GM12872 (cell line): Measurements from ENCODE around the gene ITGA2B.

Experiments
- TF ChIP-seq, protein P1 (sequence below): IDR thresholded peaks from 3 replicates; pipeline ENCODE4 v1.5.1; 2011; ENCODE audit warnings: low read depth, mild to moderate bottlenecking, low read length, moderate library complexity; ENCODE audit not compliant: insufficient read depth

The ITGA2B gene

DNA sequence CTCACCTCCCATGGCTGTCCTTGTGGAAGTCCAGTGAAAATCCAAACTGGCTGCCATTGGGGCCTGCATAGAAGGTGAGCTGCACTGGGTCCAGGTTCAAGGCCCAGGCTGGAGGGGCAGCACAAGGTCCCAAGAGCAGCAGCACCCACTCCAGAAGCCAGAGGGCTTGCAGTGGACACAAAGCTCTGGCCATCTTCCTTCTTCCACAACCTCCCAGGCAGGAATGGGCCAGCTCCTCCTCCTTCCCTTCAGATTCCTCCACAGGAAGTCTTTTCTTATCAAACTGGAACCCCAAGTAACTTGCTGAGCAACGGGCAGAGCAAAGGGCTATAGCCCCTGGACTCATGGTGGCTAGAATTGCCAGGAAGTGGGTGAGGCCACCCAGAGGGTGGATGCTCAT is at the start of gene ITGA2B:
TSS of gene ITGA2B (minus strand) at position 369 of the 400 bp plus-strand sequence. CDS start at position 193, 176 bp downstream.
- TF ChIP-seq, protein P1, sequence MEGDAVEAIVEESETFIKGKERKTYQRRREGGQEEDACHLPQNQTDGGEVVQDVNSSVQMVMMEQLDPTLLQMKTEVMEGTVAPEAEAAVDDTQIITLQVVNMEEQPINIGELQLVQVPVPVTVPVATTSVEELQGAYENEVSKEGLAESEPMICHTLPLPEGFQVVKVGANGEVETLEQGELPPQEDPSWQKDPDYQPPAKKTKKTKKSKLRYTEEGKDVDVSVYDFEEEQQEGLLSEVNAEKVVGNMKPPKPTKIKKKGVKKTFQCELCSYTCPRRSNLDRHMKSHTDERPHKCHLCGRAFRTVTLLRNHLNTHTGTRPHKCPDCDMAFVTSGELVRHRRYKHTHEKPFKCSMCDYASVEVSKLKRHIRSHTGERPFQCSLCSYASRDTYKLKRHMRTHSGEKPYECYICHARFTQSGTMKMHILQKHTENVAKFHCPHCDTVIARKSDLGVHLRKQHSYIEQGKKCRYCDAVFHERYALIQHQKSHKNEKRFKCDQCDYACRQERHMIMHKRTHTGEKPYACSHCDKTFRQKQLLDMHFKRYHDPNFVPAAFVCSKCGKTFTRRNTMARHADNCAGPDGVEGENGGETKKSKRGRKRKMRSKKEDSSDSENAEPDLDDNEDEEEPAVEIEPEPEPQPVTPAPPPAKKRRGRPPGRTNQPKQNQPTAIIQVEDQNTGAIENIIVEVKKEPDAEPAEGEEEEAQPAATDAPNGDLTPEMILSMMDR, result no peak

DNA sequence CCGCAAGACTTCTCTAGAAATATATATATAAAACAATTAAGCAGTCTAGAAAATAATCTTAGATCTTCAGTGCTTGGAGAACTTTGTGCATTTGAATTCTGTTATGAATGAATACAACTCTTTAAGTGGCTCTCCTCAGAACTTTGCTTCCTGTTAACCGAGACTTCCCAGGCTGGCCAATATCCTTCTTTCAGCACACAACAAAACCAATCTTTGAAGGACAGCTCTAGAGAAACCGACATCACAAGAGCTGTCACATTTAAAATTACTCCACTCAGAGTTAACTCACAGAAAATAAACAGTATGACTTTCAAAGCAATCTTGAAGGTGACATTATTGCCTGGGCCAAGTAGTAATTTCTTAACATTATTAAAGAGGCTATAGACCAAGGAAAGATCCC is 49.7 kb upstream of the ITGA2B start:
- TF ChIP-seq, protein P1, result no peak

DNA sequence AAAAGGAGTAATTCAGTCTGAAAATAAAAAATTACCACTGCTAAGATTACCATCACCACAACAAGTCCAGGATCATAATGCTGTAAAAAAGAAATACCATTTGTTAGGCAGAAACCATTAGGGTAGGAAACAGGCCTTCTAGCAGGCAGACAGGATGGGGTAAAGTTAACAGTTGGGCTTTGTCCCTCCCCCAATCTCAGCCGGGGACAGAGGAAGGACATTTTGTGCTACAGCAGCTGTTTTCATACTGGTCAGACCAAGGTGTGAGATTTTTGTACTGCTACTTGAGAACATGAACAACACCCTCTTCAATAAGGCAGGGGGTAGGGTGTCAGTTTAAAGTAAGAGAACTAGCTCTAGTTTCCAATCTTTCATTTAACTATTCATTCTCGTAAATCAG is 49.2 kb upstream of the ITGA2B start:
- TF ChIP-seq, protein P1, result no peak

DNA sequence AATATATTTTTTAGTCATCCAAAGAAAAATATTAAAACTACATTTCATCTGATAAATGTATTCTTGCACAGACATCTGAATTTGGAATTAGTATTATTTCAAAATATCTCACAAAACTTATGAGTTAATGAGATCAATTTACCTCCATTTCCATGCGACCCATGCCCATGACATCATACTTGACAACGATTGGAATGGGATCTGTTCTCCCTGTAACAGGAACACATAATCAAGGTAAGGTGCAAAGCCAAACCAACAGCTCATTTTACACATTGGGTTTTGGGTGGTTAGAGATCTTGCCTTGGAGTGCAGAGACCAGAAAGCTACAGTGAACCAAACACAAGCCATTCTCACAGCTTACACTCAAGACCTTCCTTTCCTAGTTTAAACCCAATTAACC is 46.9 kb upstream of the ITGA2B start:
- TF ChIP-seq, protein P1, result no peak

DNA sequence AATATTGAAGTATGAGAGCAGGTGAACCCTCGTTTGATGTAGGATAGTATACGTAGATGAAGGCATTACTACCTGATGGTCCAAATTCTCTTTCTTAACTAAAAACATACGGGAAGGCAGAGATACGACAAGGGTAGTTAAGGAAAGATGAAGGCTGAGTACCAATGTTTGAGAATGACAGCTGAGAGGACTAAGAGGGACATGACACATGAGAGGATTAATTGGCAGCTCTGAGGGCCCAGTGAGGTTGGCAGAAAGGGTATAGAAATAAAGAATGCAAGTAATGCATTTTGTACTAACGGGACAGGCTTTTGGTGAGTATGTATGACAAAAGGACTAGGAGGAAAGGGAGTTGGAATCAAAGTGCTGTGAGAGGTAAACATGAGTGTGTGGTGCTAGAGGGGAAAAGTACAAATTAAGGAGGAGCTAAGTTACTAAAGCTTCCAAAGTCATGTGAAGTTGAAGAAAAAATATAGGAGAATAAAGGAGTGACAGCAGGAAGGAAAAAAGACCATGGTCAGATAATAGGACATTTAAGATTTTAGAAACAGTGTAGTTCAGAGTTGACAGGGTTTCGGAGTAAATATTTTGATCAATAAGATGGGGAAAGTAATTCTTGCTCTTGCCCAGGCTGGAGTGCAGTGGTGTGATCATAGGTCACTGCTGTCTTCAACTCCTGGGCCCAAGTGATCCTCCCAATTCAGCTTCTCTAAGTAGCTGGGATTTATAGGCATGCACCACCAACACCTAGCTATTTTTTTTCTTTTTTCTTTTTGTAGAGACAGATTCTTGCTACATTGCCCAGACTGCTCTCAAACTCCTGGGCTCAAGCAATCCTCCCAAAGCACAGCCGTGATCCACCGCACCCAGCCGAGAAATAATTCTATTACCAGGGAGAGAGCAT is 43.1 kb upstream of the ITGA2B start:
- TF ChIP-seq, protein P1, result no peak

DNA sequence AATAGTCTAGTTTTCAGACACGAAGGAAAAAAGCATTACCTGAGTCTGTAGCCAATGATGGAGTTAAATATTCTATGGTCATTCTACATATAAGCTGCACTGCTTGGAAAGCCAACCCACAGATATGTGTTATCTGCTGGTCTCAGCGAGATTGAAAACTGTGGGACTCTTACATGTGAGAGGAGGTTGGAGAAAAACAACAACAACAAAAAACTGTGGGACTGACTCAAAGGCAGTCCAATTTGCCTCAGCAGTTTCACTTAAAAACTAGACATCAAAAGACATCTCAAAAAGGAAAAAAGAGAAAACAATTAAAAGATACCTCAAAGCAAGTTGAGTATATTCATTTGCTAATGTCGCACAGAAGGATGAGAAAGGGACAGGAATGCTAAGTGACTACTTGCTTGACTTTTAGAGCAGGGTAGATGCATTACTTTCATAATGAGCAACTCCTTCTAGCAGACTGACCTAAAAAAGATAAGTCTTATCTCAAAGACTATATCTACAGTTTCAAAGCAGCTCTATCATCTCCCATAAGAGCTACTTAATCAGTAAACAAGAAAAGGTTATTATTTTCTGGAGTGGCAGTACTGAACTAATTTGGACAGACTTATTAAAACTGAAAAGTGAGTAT is 35.5 kb upstream of the ITGA2B start:
- TF ChIP-seq, protein P1, result no peak

DNA sequence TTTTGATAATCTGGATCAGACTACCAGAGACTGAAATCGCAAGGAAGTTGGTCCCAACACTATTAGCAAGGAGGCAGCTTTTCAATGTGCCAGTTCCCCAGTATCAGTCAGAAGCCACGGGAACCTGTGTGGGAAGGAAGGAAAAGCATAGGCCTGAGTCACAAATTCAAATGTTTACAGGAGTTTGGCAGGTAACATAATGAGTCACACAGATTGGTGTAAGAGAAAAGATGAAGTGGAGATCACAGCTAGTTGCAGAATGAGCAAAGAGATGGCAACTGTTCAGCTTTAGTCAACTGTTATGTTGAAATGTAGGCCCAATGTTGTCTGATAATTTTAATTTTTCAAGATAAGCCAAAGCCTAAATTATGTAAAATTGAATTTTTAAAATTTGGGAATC is 28.1 kb upstream of the ITGA2B start:
- TF ChIP-seq, protein P1, result no peak
